Mesothelial cell of epicardium (in vitro differentiated cells): Measurements from ENCODE around the gene RASA4. TPM values are rescaled to one million over a fixed set of nuclear protein-coding genes. Genes with fewer than 3 reads are reported as not detected.
A peak's percentile ranks its signal among the peaks of the same experiment; 100 is the strongest.
"Not testable (repeated sequence)": the region's sequence is repeated elsewhere in the genome, so short reads cannot be mapped to it uniquely, and the experiment has no call there.

ENCODE experiments used
- DNase-seq, 2 experiments: peaks; one replicate each; pipeline ENCODE4 v3.0.0; 2021; ENCODE audit warnings: low spot score in 2 of 2; ENCODE audit not compliant: unreplicated experiment in 2 of 2
- H3K27ac Mint-ChIP-seq: 2 replicates; pipeline ENCODE4 v1.8.0; 2021; ENCODE audit warnings: mixed read lengths
- H3K27me3 Mint-ChIP-seq: 2 replicates; pipeline ENCODE4 v1.8.0; 2021; ENCODE audit warnings: low read depth, mixed read lengths
- H3K36me3 Mint-ChIP-seq: 2 replicates; pipeline ENCODE4 v1.8.0; 2021; ENCODE audit warnings: mixed read lengths
- H3K4me1 Mint-ChIP-seq: 2 replicates; pipeline ENCODE4 v1.8.0; 2021; ENCODE audit warnings: mixed read lengths
- H3K4me3 Mint-ChIP-seq: 2 replicates; pipeline ENCODE4 v1.8.0; 2021; ENCODE audit warnings: mild to moderate bottlenecking, moderate library complexity, mixed read lengths
- H3K9me3 Mint-ChIP-seq: 2 replicates; pipeline ENCODE4 v1.8.0; 2021; ENCODE audit warnings: mixed read lengths
- CTCF ChIP-seq: fragments of 200-600 bp; sonication (generic); IDR thresholded peaks from one replicate; pipeline ENCODE4 v1.5.0; 2021; ENCODE audit warnings: antibody characterized with exemption; ENCODE audit not compliant: unreplicated experiment
- total RNA-seq: library from RNA; stranded (reverse); gene quantifications from 3 replicates; pipeline ENCODE4 v1.2.1, GENCODE V29; 2021

Gene RASA4
- total RNA-seq, 1 donor from 2014 or later = 32.6 TPM

- H3K27ac Mint-ChIP-seq, H3K4me3 Mint-ChIP-seq, DNase-seq, H3K36me3 Mint-ChIP-seq, H3K4me1 Mint-ChIP-seq, H3K27me3 Mint-ChIP-seq, H3K9me3 Mint-ChIP-seq: not testable (repeated sequence)
Observed at GRCh38 chr7:102592477-102593019, 24.0 kb downstream of the RASA4 start.

GRCh38 chr7:102589857-102590256 is 26.7 kb downstream of the RASA4 start:
- not testable (repeated sequence) for H3K36me3 Mint-ChIP-seq, H3K4me3 Mint-ChIP-seq, H3K27me3 Mint-ChIP-seq, DNase-seq, H3K4me1 Mint-ChIP-seq, H3K9me3 Mint-ChIP-seq, H3K27ac Mint-ChIP-seq

- DNase-seq, H3K4me1 Mint-ChIP-seq, H3K27me3 Mint-ChIP-seq, H3K27ac Mint-ChIP-seq, H3K36me3 Mint-ChIP-seq, H3K9me3 Mint-ChIP-seq, H3K4me3 Mint-ChIP-seq: not testable (repeated sequence)
Observed at GRCh38 chr7:102583495-102583894, 33.1 kb downstream of the RASA4 start.

- H3K4me3 Mint-ChIP-seq, H3K9me3 Mint-ChIP-seq, DNase-seq, H3K4me1 Mint-ChIP-seq, H3K27me3 Mint-ChIP-seq, H3K36me3 Mint-ChIP-seq, H3K27ac Mint-ChIP-seq: not testable (repeated sequence)
Observed at GRCh38 chr7:102581722-102582121, 34.8 kb downstream of the RASA4 start.

- not testable (repeated sequence) for H3K36me3 Mint-ChIP-seq, H3K4me3 Mint-ChIP-seq, H3K9me3 Mint-ChIP-seq, H3K4me1 Mint-ChIP-seq, H3K27ac Mint-ChIP-seq, DNase-seq, H3K27me3 Mint-ChIP-seq
Observed at GRCh38 chr7:102578486-102578885, 38.1 kb downstream of the RASA4 start.

- not testable (repeated sequence) for H3K4me1 Mint-ChIP-seq, H3K4me3 Mint-ChIP-seq, H3K36me3 Mint-ChIP-seq, H3K27ac Mint-ChIP-seq, DNase-seq, H3K27me3 Mint-ChIP-seq, H3K9me3 Mint-ChIP-seq
Observed at GRCh38 chr7:102577315-102578240, 39.0 kb downstream of the RASA4 start.

- not testable (repeated sequence) for H3K27ac Mint-ChIP-seq
Observed at GRCh38 chr7:102576363-102576762, 40.2 kb downstream of the RASA4 start.

GRCh38 chr7:102574607-102575006 is 41.9 kb downstream of the RASA4 start:
- H3K9me3 Mint-ChIP-seq, H3K27ac Mint-ChIP-seq, DNase-seq, H3K27me3 Mint-ChIP-seq, H3K4me3 Mint-ChIP-seq, H3K36me3 Mint-ChIP-seq, H3K4me1 Mint-ChIP-seq: not testable (repeated sequence)

More at GRCh38 chr7:102576363-102576762, 40.2 kb downstream of the RASA4 start:
- not testable (repeated sequence) for DNase-seq, H3K9me3 Mint-ChIP-seq, H3K27me3 Mint-ChIP-seq, H3K4me3 Mint-ChIP-seq, H3K4me1 Mint-ChIP-seq, H3K36me3 Mint-ChIP-seq

GRCh38 chr7:102572261-102573239 is 44.0 kb downstream of the RASA4 start, which contains the start of gene POLR2J3:
TSS of gene POLR2J3 (minus strand) at chr7:102572583. CDS start at chr7:102572521, 62 bp downstream.
- H3K27ac Mint-ChIP-seq, H3K4me1 Mint-ChIP-seq, H3K36me3 Mint-ChIP-seq, H3K9me3 Mint-ChIP-seq, H3K27me3 Mint-ChIP-seq: not testable (repeated sequence)
- peak; percentile 68 to 88 for DNase-seq
- peak; percentile 26 for TF ChIP-seq CTCF
- H3K4me3 Mint-ChIP-seq = peak within 1 kb of the TSS; percentile 67

GRCh38 chr7:102568620-102569019 is 47.9 kb downstream of the RASA4 start:
- not testable (repeated sequence) for H3K4me3 Mint-ChIP-seq, DNase-seq, H3K27me3 Mint-ChIP-seq, H3K9me3 Mint-ChIP-seq, H3K36me3 Mint-ChIP-seq, H3K27ac Mint-ChIP-seq, H3K4me1 Mint-ChIP-seq

GRCh38 chr7:102550808-102551422 is 65.6 kb downstream of the RASA4 start, which contains the start of gene SPDYE2:
TSS of gene SPDYE2 (plus strand) at chr7:102551226. CDS start at chr7:102553256, 2,030 bp downstream.
- not testable (repeated sequence) for DNase-seq, H3K4me3 Mint-ChIP-seq, H3K27ac Mint-ChIP-seq, H3K4me1 Mint-ChIP-seq, H3K9me3 Mint-ChIP-seq, H3K27me3 Mint-ChIP-seq, H3K36me3 Mint-ChIP-seq

GRCh38 chr7:102546353-102546752 is 70.2 kb downstream of the RASA4 start:
- not testable (repeated sequence) for H3K27ac Mint-ChIP-seq, DNase-seq, H3K36me3 Mint-ChIP-seq, H3K4me1 Mint-ChIP-seq, H3K9me3 Mint-ChIP-seq, H3K27me3 Mint-ChIP-seq, H3K4me3 Mint-ChIP-seq
